SK-N-SH (cell line): ENCODE data around the gene HMX3. TPM values are rescaled to one million over a fixed set of nuclear protein-coding genes. Genes with fewer than 3 reads are reported as not detected.

Experiments used
- CTCF ChIA-PET: fragments of 300-600, 350-600 bp; formaldehyde crosslinking; extraction: SDS; loops from one replicate; lab custom pipeline; 2021; lab: Yijun Ruan, JAX
- POLR2A ChIA-PET: fragments of 350-600 bp; sonication (Branson Sonifier 250); formaldehyde crosslinking; extraction: SDS; loops from one replicate; lab custom pipeline; 2020; ENCODE audit warnings: antibody characterized with exemption, inconsistent platforms; lab: Yijun Ruan, JAX
- DNase-seq: peaks from one replicate; pipeline ENCODE4 v3.0.0; 2012
- H2AFZ ChIP-seq: fragments of 200-600 bp; sonication (generic); 2 replicates; pipeline ENCODE4 v1.8.1; 2016; ENCODE audit warnings: antibody characterized with exemption, mild to moderate bottlenecking, low read depth
- H3F3A ChIP-seq: fragments of 200-600 bp; sonication (generic); replicated peaks from 2 replicates; pipeline ENCODE3; 2016; ENCODE audit warnings: antibody characterized with exemption, mild to moderate bottlenecking; ENCODE audit not compliant: insufficient read depth
- H3K27ac ChIP-seq, 2 experiments: fragments of 200-500 bp in 1 of 2; fragments of 200-600 bp in 1 of 2; sonication (Bioruptor generic) in 1 of 2; sonication (generic), shearing (Covaris generic) in 1 of 2; 2 replicates each; pipeline versions ENCODE4 v1.5.1 to v1.6.1; 2014 to 2016; ENCODE audit warnings: low read depth in 2 of 2, inconsistent platforms in 1 of 2, low read length in 1 of 2, mild to moderate bottlenecking in 1 of 2, mixed read lengths in 1 of 2
- H3K27me3 ChIP-seq: fragments of 200-600 bp; sonication (generic), shearing (Covaris generic); 2 replicates; pipeline ENCODE4 v1.6.1; 2016; ENCODE audit warnings: mixed run types; ENCODE audit not compliant: insufficient read depth
- H3K36me3 ChIP-seq, 2 experiments: fragments of 200-500 bp in 1 of 2; fragments of 200-600 bp in 1 of 2; sonication (Bioruptor generic) in 1 of 2; sonication (generic) in 1 of 2; replicated peaks in 1 of 2; 2 replicates each; pipeline versions ENCODE3 to v1.5.1; 2014 to 2016; ENCODE audit warnings: low read length in 1 of 2, mild to moderate bottlenecking in 1 of 2; ENCODE audit not compliant: insufficient read depth in 2 of 2, control insufficient read depth in 1 of 2
- H3K4me1 ChIP-seq, 2 experiments: fragments of 200-500 bp in 1 of 2; fragments of 200-600 bp in 1 of 2; sonication (Bioruptor generic) in 1 of 2; sonication (generic), shearing (Covaris generic) in 1 of 2; 2 replicates each; pipeline versions ENCODE4 v1.5.1 to v1.6.1; 2014 to 2016; ENCODE audit warnings: low read depth in 1 of 2, low read length in 1 of 2, mixed run types in 1 of 2; ENCODE audit not compliant: insufficient read depth in 2 of 2, control insufficient read depth in 1 of 2
- H3K4me2 ChIP-seq: fragments of 200-600 bp; sonication (generic), shearing (Covaris generic); 2 replicates; pipeline ENCODE4 v1.6.1; 2017; ENCODE audit warnings: mixed run types
- H3K4me3 ChIP-seq, 2 experiments: fragments of 200-500 bp in 1 of 2; fragments of 200-600 bp in 1 of 2; sonication (Bioruptor generic) in 1 of 2; sonication (generic), shearing (Covaris generic) in 1 of 2; 2 replicates each; pipeline versions ENCODE4 v1.5.1 to v1.8.1; 2014 to 2016; ENCODE audit warnings: low read depth in 2 of 2, inconsistent platforms in 1 of 2, low read length in 1 of 2, mild to moderate bottlenecking in 1 of 2, mixed read lengths in 1 of 2, moderate library complexity in 1 of 2
- H3K79me2 ChIP-seq: fragments of 200-600 bp; sonication (generic); 2 replicates; pipeline ENCODE4 v1.8.1; 2017; ENCODE audit warnings: mild to moderate bottlenecking; ENCODE audit not compliant: insufficient read depth
- H3K9ac ChIP-seq: fragments of 200-600 bp; sonication (generic); 2 replicates; pipeline ENCODE4 v1.6.1; 2017; ENCODE audit warnings: mixed run types
- H3K9me2 ChIP-seq: fragments of 200-600 bp; sonication (generic); 2 replicates; pipeline ENCODE4 v1.6.1; 2017; ENCODE audit warnings: mixed run types
- H3K9me3 ChIP-seq: fragments of 200-600 bp; sonication (generic); 2 replicates; pipeline ENCODE4 v1.6.1; 2017; ENCODE audit warnings: mixed run types, mild to moderate bottlenecking, moderate library complexity
- H4K20me1 ChIP-seq: fragments of 200-600 bp; sonication (generic); 2 replicates; pipeline ENCODE4 v1.6.1; 2017; ENCODE audit warnings: mild to moderate bottlenecking, mixed run types; ENCODE audit not compliant: insufficient read depth
- CHD2 ChIP-seq: fragments of 150-350 bp; IDR thresholded peaks from 2 replicates; pipeline ENCODE4 v1.6.1; 2018; ENCODE audit warnings: low read length; ENCODE audit not compliant: partially characterized antibody
- CTCF ChIP-seq: fragments of 200-600 bp; sonication (generic); IDR thresholded peaks from 2 replicates; pipeline ENCODE4 v1.6.1; 2017; ENCODE audit warnings: antibody characterized with exemption, mild to moderate bottlenecking, moderate library complexity
- EP300 ChIP-seq, 2 experiments: IDR thresholded peaks; 2 replicates each; pipeline versions ENCODE4 v1.4.0 to v1.6.1; 2012; ENCODE audit warnings: borderline replicate concordance in 1 of 2, low read depth in 1 of 2, low read length in 1 of 2
- FOXM1 ChIP-seq: IDR thresholded peaks from 2 replicates; pipeline ENCODE4 v1.4.0; 2012; ENCODE audit warnings: low read depth, mild to moderate bottlenecking
- IRF3 ChIP-seq: fragments of 150-350 bp; IDR thresholded peaks from 2 replicates; pipeline ENCODE4 v1.6.1; 2016; ENCODE audit warnings: mild to moderate bottlenecking, low read depth, low read length
- JUND ChIP-seq: IDR thresholded peaks from 2 replicates; pipeline ENCODE4 v1.4.0; 2012
- MAX ChIP-seq: IDR thresholded peaks from 2 replicates; pipeline ENCODE4 v1.4.0; 2012; ENCODE audit warnings: low read depth
- MEF2A ChIP-seq: IDR thresholded peaks from 2 replicates; pipeline ENCODE4 v1.4.0; 2012; ENCODE audit warnings: low read depth, borderline replicate concordance
- NFIC ChIP-seq: IDR thresholded peaks from 2 replicates; pipeline ENCODE4 v1.4.0; 2012; ENCODE audit warnings: borderline replicate concordance
- RCOR1 ChIP-seq: fragments of 150-350 bp; IDR thresholded peaks from 2 replicates; pipeline ENCODE4 v1.6.1; 2017; ENCODE audit warnings: antibody characterized with exemption, low read length
- RXRA ChIP-seq: IDR thresholded peaks from 2 replicates; pipeline ENCODE4 v1.4.0; 2012; ENCODE audit warnings: low read depth, mild to moderate bottlenecking, borderline replicate concordance
- WGBS: methylation state at CpG from one replicate; pipeline ENCODE4 v1.1.6; 2017; ENCODE audit warnings: low lambda C conversion rate; 5-methylcytosine and 5-hydroxymethylcytosine counted together
- polyA plus RNA-seq, 3 experiments: library from polyadenylated mRNA; depleted of rRNA; stranded (reverse); fragments of >200 nt; gene quantifications; 2 replicates each; pipeline ENCODE4 v1.2.3, GENCODE V29; 2012

Gene HMX3
- polyA plus RNA-seq, 1 of the 3 experiments (the other 2 are of a cell fraction) = not detected

GRCh38 chr10:123102673-123103072 is 33.1 kb upstream of the HMX3 start:
- H3K9me3 ChIP-seq = no peaks in the 10 kb centered on the region
- no peaks in the 10 kb centered on the region for H3K9me2 ChIP-seq
- ChIA-PET POLR2A (no interaction called here), CTCF (interaction anchor here (1.3 kb wide), 1 partner anchor 31 kb away, joined by 3 read pairs; no protein-coding TSS in a partner anchor)
- H3K4me2 ChIP-seq = no peak overlapping the region
- no peak for DNase-seq
- TF ChIP-seq EP300 (IDR thresholded peaks at IDR 0.05; ENCODE audit: borderline replicate concordance in 1 of 2, low read depth in 1 of 2, low read length in 1 of 2) = no peak
- no peak overlapping the region for H3K27ac ChIP-seq
- WGBS = 0% methylated on average over 2 of the region's 2 CpGs
- H3K79me2 ChIP-seq = no peaks in the 10 kb centered on the region
- no peaks in the 10 kb centered on the region for H3K36me3 ChIP-seq
- no peaks in the 10 kb centered on the region for H3K4me1 ChIP-seq
- H3K9ac ChIP-seq = no peak overlapping the region
- no peaks in the 10 kb centered on the region for H4K20me1 ChIP-seq
- no peak overlapping the region for H2AFZ ChIP-seq
- H3F3A ChIP-seq = no peaks in the 10 kb centered on the region
- H3K27me3 ChIP-seq = no peaks in the 10 kb centered on the region
- H3K4me3 ChIP-seq = no peak overlapping the region

- Histone ChIP-seq H3K27me3 (no peaks in the 10 kb centered on the region), H3K4me1 (no peaks in the 10 kb centered on the region), H3K9me3 (no peaks in the 10 kb centered on the region), H3K9me2 (no peaks in the 10 kb centered on the region), H3F3A (no peaks in the 10 kb centered on the region), H3K79me2 (no peaks in the 10 kb centered on the region), H3K4me3 (no peak overlapping the region), H3K4me2 (no peak overlapping the region), H4K20me1 (no peaks in the 10 kb centered on the region), H3K36me3 (no peaks in the 10 kb centered on the region), H3K9ac (no peak overlapping the region), H3K27ac (no peak overlapping the region), H2AFZ (no peak overlapping the region)
- no peak for DNase-seq
- ChIA-PET CTCF (no interaction called here), POLR2A (no interaction called here)
- 47% methylated on average over 9 of the region's 9 CpGs for WGBS
- TF ChIP-seq CHD2 = no peak
- no peak for TF ChIP-seq MEF2A
- no peak for TF ChIP-seq MAX
- no peak for TF ChIP-seq NFIC
- TF ChIP-seq FOXM1 = no peak
- TF ChIP-seq RXRA = no peak
- TF ChIP-seq CTCF = no peak
- TF ChIP-seq RCOR1 = no peak
- TF ChIP-seq JUND = no peak
- TF ChIP-seq IRF3 = no peak
Measured at GRCh38 chr10:123103944-123104343, 31.8 kb upstream of the HMX3 start.
